ENCODE data around the gene INTS12. TPM values are rescaled to one million over a fixed set of nuclear protein-coding genes. Genes with fewer than 3 reads are reported as not detected.

The INTS12 gene
- total RNA-seq, 2 experiments from 2014 or later, result 21.6 to 24.1 TPM

DNA sequence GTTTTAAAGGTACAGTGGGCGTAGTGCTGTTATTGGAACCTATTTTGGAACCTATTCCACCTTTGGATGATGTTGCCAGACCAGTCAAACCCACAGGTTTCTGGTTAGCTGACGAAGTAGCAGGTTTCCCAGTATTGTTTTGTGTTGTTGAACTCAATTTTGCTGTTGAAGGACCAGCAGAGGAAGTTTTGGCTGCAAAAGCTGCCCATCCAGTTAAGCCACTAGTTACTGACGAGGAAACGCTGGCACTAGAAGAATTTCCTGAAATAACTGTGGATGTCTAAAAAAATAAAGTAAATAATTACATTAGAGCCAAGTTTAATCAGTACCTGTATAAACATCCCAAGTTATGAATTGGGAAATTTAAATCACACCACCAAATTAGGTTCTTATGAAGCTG lies 25.5 kb downstream of the INTS12 start:
- no peaks in the 10 kb centered on the region for H3K9me3 Mint-ChIP-seq
- no peaks in the 10 kb centered on the region for H3K4me1 Mint-ChIP-seq (ENCODE audit: low read depth)
- no peak overlapping the region for H3K27ac Mint-ChIP-seq
- peaks cover 16% of the 10 kb centered on the region for H3K36me3 Mint-ChIP-seq (ENCODE audit: low read depth)
- ChIA-PET POLR2A (no interaction called here), CTCF (no interaction called here)
- TF ChIP-seq, protein P1, sequence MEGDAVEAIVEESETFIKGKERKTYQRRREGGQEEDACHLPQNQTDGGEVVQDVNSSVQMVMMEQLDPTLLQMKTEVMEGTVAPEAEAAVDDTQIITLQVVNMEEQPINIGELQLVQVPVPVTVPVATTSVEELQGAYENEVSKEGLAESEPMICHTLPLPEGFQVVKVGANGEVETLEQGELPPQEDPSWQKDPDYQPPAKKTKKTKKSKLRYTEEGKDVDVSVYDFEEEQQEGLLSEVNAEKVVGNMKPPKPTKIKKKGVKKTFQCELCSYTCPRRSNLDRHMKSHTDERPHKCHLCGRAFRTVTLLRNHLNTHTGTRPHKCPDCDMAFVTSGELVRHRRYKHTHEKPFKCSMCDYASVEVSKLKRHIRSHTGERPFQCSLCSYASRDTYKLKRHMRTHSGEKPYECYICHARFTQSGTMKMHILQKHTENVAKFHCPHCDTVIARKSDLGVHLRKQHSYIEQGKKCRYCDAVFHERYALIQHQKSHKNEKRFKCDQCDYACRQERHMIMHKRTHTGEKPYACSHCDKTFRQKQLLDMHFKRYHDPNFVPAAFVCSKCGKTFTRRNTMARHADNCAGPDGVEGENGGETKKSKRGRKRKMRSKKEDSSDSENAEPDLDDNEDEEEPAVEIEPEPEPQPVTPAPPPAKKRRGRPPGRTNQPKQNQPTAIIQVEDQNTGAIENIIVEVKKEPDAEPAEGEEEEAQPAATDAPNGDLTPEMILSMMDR (IDR thresholded peaks at IDR 0.05), result no peak
- no peak overlapping the region for H3K4me3 Mint-ChIP-seq
- ATAC-seq (no peak), DNase-seq (no peak)
- H3K27me3 Mint-ChIP-seq, result no peaks in the 10 kb centered on the region
- intact Hi-C loops (cut with micrococcal nuclease), result no loop called here

DNA sequence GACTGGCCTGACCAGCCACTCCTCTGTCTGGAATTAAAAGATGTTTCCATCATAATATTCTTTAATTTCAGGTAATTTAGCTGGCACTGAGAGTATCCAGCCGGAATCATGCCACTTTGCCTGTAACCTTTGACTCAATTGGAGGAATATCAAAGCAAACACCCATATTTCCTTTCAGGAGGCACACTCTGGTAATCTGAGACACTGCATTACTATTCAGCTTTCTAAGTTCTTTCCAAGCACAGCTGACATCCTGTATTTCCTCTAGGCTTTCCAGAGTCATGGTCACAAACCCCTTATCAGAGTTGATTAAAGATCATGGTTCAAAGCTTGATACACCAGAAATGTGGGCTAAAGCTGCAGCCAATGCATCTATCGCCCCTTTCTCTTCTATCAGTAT lies 29.3 kb downstream of the INTS12 start:
- no peaks in the 10 kb centered on the region for H3K4me1 Mint-ChIP-seq (ENCODE audit: low read depth)
- no peak overlapping the region for H3K4me3 Mint-ChIP-seq
- peaks cover 9% of the 10 kb centered on the region for H3K36me3 Mint-ChIP-seq (ENCODE audit: low read depth)
- intact Hi-C loops (cut with micrococcal nuclease), result no loop called here
- no peak for DNase-seq
- POLR2A ChIA-PET, result no interaction called here
- H3K27me3 Mint-ChIP-seq, result no peaks in the 10 kb centered on the region
- H3K9me3 Mint-ChIP-seq, result no peaks in the 10 kb centered on the region
- H3K27ac Mint-ChIP-seq, result no peak overlapping the region
- no peak for ATAC-seq
- CTCF ChIA-PET, result no interaction called here
- TF ChIP-seq, protein P1 (IDR thresholded peaks at IDR 0.05), result no peak

DNA sequence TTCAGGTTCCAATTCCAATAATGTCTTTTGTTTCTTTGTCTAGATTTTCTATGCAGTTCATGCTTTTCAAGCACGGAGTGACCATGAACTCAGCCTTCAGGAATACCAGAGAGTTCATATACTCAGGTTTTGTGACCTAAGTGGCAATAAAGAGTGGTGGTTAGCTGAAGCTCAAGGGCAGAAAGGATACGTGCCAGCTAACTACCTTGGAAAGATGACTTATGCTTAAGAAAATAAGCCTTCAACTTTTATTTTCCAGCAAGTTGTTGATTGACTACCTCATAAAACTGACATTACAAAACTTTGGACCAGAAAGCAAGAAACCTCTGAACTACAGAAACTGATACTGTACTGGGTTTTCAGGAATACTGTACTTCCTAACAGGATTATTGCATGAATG lies 30.8 kb downstream of the INTS12 start:
- no peak overlapping the region for H3K27ac Mint-ChIP-seq

DNA sequence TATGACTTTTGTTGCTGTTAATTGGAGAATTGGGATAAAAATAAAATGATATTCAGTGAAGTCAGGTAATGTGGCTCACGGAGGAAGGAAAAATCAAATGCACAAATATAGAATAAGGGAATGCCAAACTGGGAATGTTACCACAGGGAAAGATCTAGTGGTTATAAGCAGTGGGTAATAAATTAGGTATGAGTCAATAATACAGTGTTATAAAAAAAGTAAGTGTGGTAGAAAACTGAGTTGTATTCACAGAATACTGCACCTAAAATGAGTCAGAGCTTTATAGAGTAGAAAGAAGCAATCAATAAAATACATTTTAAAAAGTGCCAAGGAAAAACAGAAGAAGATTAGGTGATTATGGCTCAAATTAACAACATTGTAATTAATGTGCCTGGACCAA lies 34.5 kb downstream of the INTS12 start:
- intact Hi-C loops (cut with micrococcal nuclease), result no loop called here
- no peak overlapping the region for H3K27ac Mint-ChIP-seq
- no peak overlapping the region for H3K4me3 Mint-ChIP-seq
- H3K36me3 Mint-ChIP-seq (ENCODE audit: low read depth), result no peaks in the 10 kb centered on the region
- ChIA-PET POLR2A (no interaction called here), CTCF (no interaction called here)
- H3K9me3 Mint-ChIP-seq, result no peaks in the 10 kb centered on the region
- no peak for ATAC-seq
- H3K4me1 Mint-ChIP-seq (ENCODE audit: low read depth), result no peaks in the 10 kb centered on the region
- DNase-seq, result no peak
- TF ChIP-seq, protein P1 (IDR thresholded peaks at IDR 0.05), result no peak
- H3K27me3 Mint-ChIP-seq, result peaks cover 12% of the 10 kb centered on the region

More for the DNA sequence above, 30.8 kb downstream of the INTS12 start:
- Mint-ChIP-seq H3K9me3 (no peaks in the 10 kb centered on the region), H3K4me3 (no peak overlapping the region), H3K36me3 (ENCODE audit: low read depth) (peaks cover 5% of the 10 kb centered on the region), H3K4me1 (ENCODE audit: low read depth) (no peaks in the 10 kb centered on the region), H3K27me3 (peaks cover 6% of the 10 kb centered on the region)
- ChIA-PET POLR2A (interaction anchor here (1.1 kb wide), 1 partner anchor 31 kb away, joined by 3 read pairs; the partner anchor contains the start of genes GSTCD and INTS12), CTCF (interaction anchor here (0.6 kb wide), 1 partner anchor 84 kb away, joined by 3 read pairs; no protein-coding TSS in a partner anchor)
- intact Hi-C loops (cut with micrococcal nuclease), result no loop called here
- no peak for ATAC-seq
- no peak for DNase-seq
- TF ChIP-seq, protein P1 (IDR thresholded peaks at IDR 0.05), result no peak

DNA sequence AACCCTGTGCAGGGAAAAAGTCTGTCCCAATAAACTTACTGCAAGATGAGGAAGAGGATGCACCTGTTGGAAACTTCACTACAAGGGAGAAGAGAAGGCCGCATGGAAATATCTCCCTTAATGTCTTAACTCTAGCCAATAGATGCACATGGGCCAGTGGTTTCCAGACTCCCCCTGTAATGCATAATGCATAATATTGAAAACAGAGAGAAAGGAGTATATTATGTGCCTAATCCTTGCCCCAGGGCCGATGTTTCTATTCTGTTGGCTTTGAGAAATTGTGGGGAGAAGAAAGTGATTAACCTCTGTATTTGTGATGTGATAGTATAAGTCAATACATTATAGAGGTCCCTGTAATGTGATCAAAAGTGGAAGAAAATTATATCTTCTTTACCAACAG lies 37.2 kb downstream of the INTS12 start:
- POLR2A ChIA-PET, result no interaction called here
- no peak for ATAC-seq
- TF ChIP-seq, protein P1 (IDR thresholded peaks at IDR 0.05), result no peak
- DNase-seq, result no peak
- H3K36me3 Mint-ChIP-seq (ENCODE audit: low read depth), result no peaks in the 10 kb centered on the region
- H3K4me1 Mint-ChIP-seq (ENCODE audit: low read depth), result no peaks in the 10 kb centered on the region
- no peak overlapping the region for H3K4me3 Mint-ChIP-seq
- H3K27ac Mint-ChIP-seq, result no peak overlapping the region
- H3K27me3 Mint-ChIP-seq, result peaks cover 19% of the 10 kb centered on the region
- CTCF ChIA-PET, result no interaction called here
- no peaks in the 10 kb centered on the region for H3K9me3 Mint-ChIP-seq
- intact Hi-C loops (cut with micrococcal nuclease), result no loop called here

Data from activated CD8-positive, alpha-beta T cell treated with anti-CD3 and anti-CD28 coated beads for 36 hours (primary cell).